ENCODE measurements around the gene STX11. TPM values are rescaled to one million over a fixed set of nuclear protein-coding genes. Genes with fewer than 3 reads are reported as not detected.

STX11 gene
- polyA plus RNA-seq, 1 donor (not counting 4 experiments of a cell fraction or from before 2014, with no cell fraction given) = 0.28 TPM

- H3K4me2 ChIP-seq (ENCODE audit: control insufficient read depth, extremely low read depth, insufficient read depth, low read depth, low read length) = no peak overlapping the region
- H3K79me2 ChIP-seq (ENCODE audit: control insufficient read depth, insufficient read depth, low read length) = no peaks in the 10 kb centered on the region
- dilution Hi-C loops (cut with MboI; ENCODE audit: extremely low pct_ligation_motif_present, low sequenced_read_pairs) = no loop called here
- no peak overlapping the region for H2AFZ ChIP-seq (ENCODE audit: control insufficient read depth, low read length)
- H3K4me1 ChIP-seq (ENCODE audit: control insufficient read depth, extremely low read depth, insufficient read depth, low read length) = no peaks in the 10 kb centered on the region
- H3K9me1 ChIP-seq (ENCODE audit: control insufficient read depth, extremely low read depth, insufficient read depth, low read length) = no peaks in the 10 kb centered on the region
- TF ChIP-seq CTCF (optimal IDR thresholded peaks at IDR 0.05 in 1 of 3, IDR thresholded peaks at IDR 0.05 in 1 of 3, conservative IDR thresholded peaks at IDR 0.05 in 1 of 3; ENCODE audit: extremely low read depth in 1 of 3, insufficient read depth in 2 of 3, low read length in 3 of 3) (no peak), EZH2 (IDR thresholded peaks at IDR 0.05; ENCODE audit: low read length) (no peak)
- DNase-seq (ENCODE audit: low read depth, low spot score) = no peak
- H3K9me3 ChIP-seq (ENCODE audit: control insufficient read depth, low read depth, low read length) = no peaks in the 10 kb centered on the region
- H3K9ac ChIP-seq (ENCODE audit: control insufficient read depth, extremely low read depth, insufficient read depth, low read length) = no peak overlapping the region
- no peaks in the 10 kb centered on the region for H4K20me1 ChIP-seq (ENCODE audit: control insufficient read depth, extremely low read depth, insufficient read depth, low read length)
- no peaks in the 10 kb centered on the region for H3K27me3 ChIP-seq (ENCODE audit: control insufficient read depth, extremely low read depth, insufficient read depth, low read length)
- H3K27ac ChIP-seq (ENCODE audit: control insufficient read depth, insufficient read depth, low read length) = no peak overlapping the region
- FAIRE-seq = no peak
- H3K4me3 ChIP-seq (ENCODE audit: control insufficient read depth in 2 of 3, extremely low read depth in 1 of 3, insufficient read depth in 2 of 3, low read depth in 1 of 3, low read length in 3 of 3) = no peak overlapping the region
- no peaks in the 10 kb centered on the region for H3K36me3 ChIP-seq (ENCODE audit: control insufficient read depth in 2 of 2, extremely low read depth in 1 of 2, insufficient read depth in 2 of 2, low read length in 2 of 2)
These were observed 84.6 kb downstream of the STX11 start for GRCh38 chr6:144234935-144235334.

Other genes starting within 250 kb of the STX11 start
- 5.9 to 10.5 TPM (median 8.9 TPM) in 3 replicates for gene PLAGL1, start 142.3 kb upstream of the STX11 start, polyA plus RNA-seq
- gene SF3B5, start 54.9 kb upstream of the STX11 start, polyA plus RNA-seq = 199 to 345 TPM (median 226 TPM) in 3 replicates
- gene UTRN, start 134.8 kb downstream of the STX11 start, polyA plus RNA-seq = 19.3 to 23.7 TPM (median 20.5 TPM) in 3 replicates

Data from keratinocyte (primary cell).